ENCODE measurements around the gene ST6GAL2. TPM values are rescaled to one million over a fixed set of nuclear protein-coding genes. Genes with fewer than 3 reads are reported as not detected.

ST6GAL2 gene
- total RNA-seq, 1 donor: 0.36 TPM

DNA sequence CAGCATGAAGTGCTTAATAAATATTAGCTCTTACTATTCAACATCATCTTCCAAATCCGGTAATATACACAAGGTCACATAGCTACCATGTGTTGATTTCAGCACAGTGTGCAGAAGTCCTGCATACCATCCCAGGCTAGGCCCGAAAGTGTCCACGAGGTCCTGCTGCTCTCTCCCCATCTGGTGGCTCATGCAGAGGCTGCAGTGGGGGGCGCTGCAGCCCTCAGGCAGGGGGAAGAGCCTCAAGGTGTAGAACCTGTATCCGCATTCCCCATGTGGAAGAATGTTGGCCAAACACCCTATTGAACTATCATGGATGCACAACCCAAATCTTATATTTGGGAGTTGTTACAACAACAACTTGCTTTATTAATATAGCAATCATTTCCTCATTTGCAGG, 88.5 kb downstream of the ST6GAL2 start:
- Histone ChIP-seq H2AFZ (ENCODE audit: low read length) (no peak overlapping the region), H3K27ac (ENCODE audit: low read depth, low read length) (no peak overlapping the region), H3K4me3 (ENCODE audit: insufficient read depth, low read length) (no peak overlapping the region), H3K4me2 (ENCODE audit: insufficient read depth, low read length) (no peak overlapping the region), H3K27me3 (ENCODE audit: insufficient read depth, low read length) (no peaks in the 10 kb centered on the region), H3K9me3 (ENCODE audit: low read depth, low read length) (no peaks in the 10 kb centered on the region), H3K79me2 (ENCODE audit: insufficient read depth, low read length) (no peaks in the 10 kb centered on the region), H3K4me1 (ENCODE audit: insufficient read depth, low read length) (no peaks in the 10 kb centered on the region), H4K20me1 (ENCODE audit: insufficient read depth, low read length) (no peaks in the 10 kb centered on the region), H3K36me3 (ENCODE audit: insufficient read depth, low read length) (no peaks in the 10 kb centered on the region)
- TF ChIP-seq, protein P1, sequence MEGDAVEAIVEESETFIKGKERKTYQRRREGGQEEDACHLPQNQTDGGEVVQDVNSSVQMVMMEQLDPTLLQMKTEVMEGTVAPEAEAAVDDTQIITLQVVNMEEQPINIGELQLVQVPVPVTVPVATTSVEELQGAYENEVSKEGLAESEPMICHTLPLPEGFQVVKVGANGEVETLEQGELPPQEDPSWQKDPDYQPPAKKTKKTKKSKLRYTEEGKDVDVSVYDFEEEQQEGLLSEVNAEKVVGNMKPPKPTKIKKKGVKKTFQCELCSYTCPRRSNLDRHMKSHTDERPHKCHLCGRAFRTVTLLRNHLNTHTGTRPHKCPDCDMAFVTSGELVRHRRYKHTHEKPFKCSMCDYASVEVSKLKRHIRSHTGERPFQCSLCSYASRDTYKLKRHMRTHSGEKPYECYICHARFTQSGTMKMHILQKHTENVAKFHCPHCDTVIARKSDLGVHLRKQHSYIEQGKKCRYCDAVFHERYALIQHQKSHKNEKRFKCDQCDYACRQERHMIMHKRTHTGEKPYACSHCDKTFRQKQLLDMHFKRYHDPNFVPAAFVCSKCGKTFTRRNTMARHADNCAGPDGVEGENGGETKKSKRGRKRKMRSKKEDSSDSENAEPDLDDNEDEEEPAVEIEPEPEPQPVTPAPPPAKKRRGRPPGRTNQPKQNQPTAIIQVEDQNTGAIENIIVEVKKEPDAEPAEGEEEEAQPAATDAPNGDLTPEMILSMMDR (IDR thresholded peaks at IDR 0.05; ENCODE audit: extremely low read depth, low read depth, low read length): no peak
- DNase-seq (ENCODE audit: insufficient read length, low spot score, missing footprints): no peak

DNA sequence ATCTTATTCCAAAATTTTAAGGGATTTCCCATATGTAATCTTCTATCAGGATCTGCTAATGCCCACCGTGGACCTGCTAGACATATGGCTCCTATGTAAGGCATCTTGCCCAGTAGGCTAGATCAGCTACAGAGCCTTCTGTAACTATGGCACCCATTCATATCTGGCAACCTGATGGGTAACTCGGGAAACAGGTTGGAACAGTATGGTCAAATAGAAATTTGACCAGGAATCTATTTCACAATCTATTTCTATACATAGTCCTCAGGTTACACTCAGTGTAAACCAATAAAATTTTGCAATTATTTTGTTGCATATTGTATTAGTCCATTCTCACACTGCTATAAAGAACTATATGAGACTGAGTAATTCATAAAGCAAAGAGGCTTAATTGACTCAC, 93.3 kb downstream of the ST6GAL2 start:
- H3K4me2 ChIP-seq (ENCODE audit: insufficient read depth, low read length): no peak overlapping the region
- H3K4me3 ChIP-seq (ENCODE audit: insufficient read depth, low read length): no peak overlapping the region
- no peak for DNase-seq (ENCODE audit: insufficient read length, low spot score, missing footprints)
- TF ChIP-seq, protein P1 (IDR thresholded peaks at IDR 0.05; ENCODE audit: extremely low read depth, low read depth, low read length): no peak
- H4K20me1 ChIP-seq (ENCODE audit: insufficient read depth, low read length): no peaks in the 10 kb centered on the region
- H2AFZ ChIP-seq (ENCODE audit: low read length): no peak overlapping the region
- no peak overlapping the region for H3K27ac ChIP-seq (ENCODE audit: low read depth, low read length)
- no peaks in the 10 kb centered on the region for H3K27me3 ChIP-seq (ENCODE audit: insufficient read depth, low read length)
- no peaks in the 10 kb centered on the region for H3K79me2 ChIP-seq (ENCODE audit: insufficient read depth, low read length)
- no peaks in the 10 kb centered on the region for H3K9me3 ChIP-seq (ENCODE audit: low read depth, low read length)
- H3K36me3 ChIP-seq (ENCODE audit: insufficient read depth, low read length): no peaks in the 10 kb centered on the region
- H3K4me1 ChIP-seq (ENCODE audit: insufficient read depth, low read length): no peaks in the 10 kb centered on the region

DNA sequence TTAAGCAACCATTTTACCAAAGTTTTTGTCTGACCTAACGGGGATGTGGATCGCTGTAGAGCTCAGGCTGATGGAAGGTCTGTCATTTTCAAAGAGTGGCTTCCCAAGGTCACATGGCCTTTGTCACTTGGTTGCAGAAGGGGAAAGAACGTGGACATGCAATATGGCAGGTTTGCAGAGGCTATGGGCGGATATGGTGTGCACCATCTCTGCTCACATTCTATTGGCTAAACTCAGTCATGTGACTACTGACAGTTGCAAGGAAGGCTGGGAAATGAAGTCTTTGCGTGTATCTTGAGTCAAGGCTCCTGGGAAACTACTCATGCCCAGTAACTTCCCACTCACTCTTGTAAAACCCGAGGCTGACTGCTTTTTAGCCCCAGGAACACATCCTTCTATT, 96.8 kb downstream of the ST6GAL2 start:
- Histone ChIP-seq H3K27ac (ENCODE audit: low read depth, low read length) (no peak overlapping the region), H3K4me2 (ENCODE audit: insufficient read depth, low read length) (no peak overlapping the region), H3K4me3 (ENCODE audit: insufficient read depth, low read length) (no peak overlapping the region), H3K27me3 (ENCODE audit: insufficient read depth, low read length) (no peaks in the 10 kb centered on the region), H3K4me1 (ENCODE audit: insufficient read depth, low read length) (no peaks in the 10 kb centered on the region), H3K9me3 (ENCODE audit: low read depth, low read length) (no peaks in the 10 kb centered on the region), H3K79me2 (ENCODE audit: insufficient read depth, low read length) (no peaks in the 10 kb centered on the region), H3K36me3 (ENCODE audit: insufficient read depth, low read length) (no peaks in the 10 kb centered on the region), H4K20me1 (ENCODE audit: insufficient read depth, low read length) (no peaks in the 10 kb centered on the region), H2AFZ (ENCODE audit: low read length) (no peak overlapping the region)
- TF ChIP-seq, protein P1 (IDR thresholded peaks at IDR 0.05; ENCODE audit: extremely low read depth, low read depth, low read length): no peak
- no peak for DNase-seq (ENCODE audit: insufficient read length, low spot score, missing footprints)

DNA sequence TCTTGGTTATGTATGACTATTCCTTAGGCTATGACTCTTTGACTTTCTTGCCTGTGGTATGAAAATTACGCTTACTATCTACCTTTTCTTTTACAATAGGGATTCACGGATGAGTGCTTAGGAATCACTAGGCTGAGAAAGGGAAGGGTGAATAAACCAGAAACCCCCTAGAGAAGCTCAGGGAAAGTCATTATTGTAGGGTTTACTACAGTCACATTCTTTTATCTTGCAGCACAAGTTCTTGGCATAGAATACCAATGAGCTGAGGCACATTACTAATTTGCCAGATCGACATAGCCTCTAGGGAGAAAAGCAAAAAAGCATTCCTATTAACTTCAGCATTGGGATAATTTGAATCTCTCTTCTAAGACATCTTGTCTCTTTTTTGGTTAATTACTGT, 103.3 kb downstream of the ST6GAL2 start:
- no peaks in the 10 kb centered on the region for H3K4me1 ChIP-seq (ENCODE audit: insufficient read depth, low read length)
- TF ChIP-seq, protein P1 (IDR thresholded peaks at IDR 0.05; ENCODE audit: extremely low read depth, low read depth, low read length): no peak
- H2AFZ ChIP-seq (ENCODE audit: low read length): no peak overlapping the region
- H3K36me3 ChIP-seq (ENCODE audit: insufficient read depth, low read length): no peaks in the 10 kb centered on the region
- no peak overlapping the region for H3K4me3 ChIP-seq (ENCODE audit: insufficient read depth, low read length)
- H3K27me3 ChIP-seq (ENCODE audit: insufficient read depth, low read length): no peaks in the 10 kb centered on the region
- H3K9me3 ChIP-seq (ENCODE audit: low read depth, low read length): no peaks in the 10 kb centered on the region
- H3K79me2 ChIP-seq (ENCODE audit: insufficient read depth, low read length): no peaks in the 10 kb centered on the region
- no peaks in the 10 kb centered on the region for H4K20me1 ChIP-seq (ENCODE audit: insufficient read depth, low read length)
- H3K27ac ChIP-seq (ENCODE audit: low read depth, low read length): no peak overlapping the region
- H3K4me2 ChIP-seq (ENCODE audit: insufficient read depth, low read length): no peak overlapping the region
- DNase-seq (ENCODE audit: insufficient read length, low spot score, missing footprints): no peak

Measured in osteoblast (primary cell).